ENCODE data around the gene DEF6. TPM values are rescaled to one million over a fixed set of nuclear protein-coding genes. Genes with fewer than 3 reads are reported as not detected.

DEF6 gene
- total RNA-seq, 1 experiment from 2014 or later = 11.3 TPM

GRCh38 chr6:35311390-35312075 lies 13.9 kb downstream of the DEF6 start:
- TF ChIP-seq MYBL2 (CRISPR knock-in tag; IDR thresholded peaks at IDR 0.05) (no peak), NR2C2 (CRISPR knock-in tag; IDR thresholded peaks at IDR 0.05) (no peak), ZNF138 (CRISPR knock-in tag; conservative IDR thresholded peaks at IDR 0.05) (no peak), PRDM15 (CRISPR knock-in tag; IDR thresholded peaks at IDR 0.05) (no peak)
- ATAC-seq (no peak), DNase-seq (ENCODE audit: low spot score) (no peak)
- no peak overlapping the region for H3K4me3 Mint-ChIP-seq
- ChIA-PET POLR2A (no interaction called here), CTCF (interaction anchor here (1.2 to 2.0 kb wide), 4 partner anchors 9 to 138 kb away, joined by 3 to 9 read pairs (median 6); partner anchors contain the start of genes DEF6 and PPARD)
- H3K27me3 Mint-ChIP-seq (ENCODE audit: low read depth) = peaks cover 8% of the 10 kb centered on the region
- no peak overlapping the region for H3K27ac Mint-ChIP-seq
- H3K4me1 Mint-ChIP-seq = no peaks in the 10 kb centered on the region
- no peaks in the 10 kb centered on the region for H3K36me3 Mint-ChIP-seq
- no peaks in the 10 kb centered on the region for H3K9me3 Mint-ChIP-seq

DNA sequence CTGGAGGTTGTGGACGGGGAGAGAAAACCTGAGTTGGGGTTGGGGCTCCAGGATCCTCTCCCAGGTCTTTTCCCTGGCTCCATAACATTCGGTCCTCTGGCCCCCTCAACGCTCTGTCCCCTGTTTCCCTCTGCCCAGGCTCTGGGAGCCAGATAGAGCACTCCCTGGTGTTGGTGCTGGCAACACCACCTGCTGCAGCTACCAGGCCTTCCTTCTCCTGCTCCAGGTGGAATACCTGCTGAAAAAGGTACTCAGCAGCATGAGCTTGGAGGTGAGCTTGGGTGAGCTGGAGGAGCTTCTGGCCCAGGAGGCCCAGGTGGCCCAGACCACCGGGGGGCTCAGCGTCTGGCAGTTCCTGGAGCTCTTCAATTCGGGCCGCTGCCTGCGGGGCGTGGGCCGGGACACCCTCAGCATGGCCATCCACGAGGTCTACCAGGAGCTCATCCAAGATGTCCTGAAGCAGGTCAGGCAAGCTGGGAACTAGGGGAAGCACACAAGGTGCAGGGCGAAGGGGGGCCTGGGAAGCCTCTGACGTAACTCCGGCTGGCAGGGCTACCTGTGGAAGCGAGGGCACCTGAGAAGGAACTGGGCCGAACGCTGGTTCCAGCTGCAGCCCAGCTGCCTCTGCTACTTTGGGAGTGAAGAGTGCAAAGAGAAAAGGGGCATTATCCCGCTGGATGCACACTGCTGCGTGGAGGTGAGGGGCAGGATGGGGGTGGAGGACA lies 14.6 kb downstream of the DEF6 start:
- Mint-ChIP-seq H3K27me3 (ENCODE audit: low read depth) (peaks cover 15% of the 10 kb centered on the region), H3K36me3 (no peaks in the 10 kb centered on the region), H3K9me3 (no peaks in the 10 kb centered on the region), H3K27ac (no peak overlapping the region), H3K4me1 (peaks cover 2% of the 10 kb centered on the region), H3K4me3 (no peak overlapping the region)
- ATAC-seq (no peak; the same call in 1 of the 2 replicates), DNase-seq (ENCODE audit: low spot score) (no peak)
- POLR2A ChIA-PET = no interaction called here
- CTCF ChIA-PET = interaction anchor here (0.6 to 2.0 kb wide), 5 partner anchors 10 to 138 kb away, joined by 3 to 9 read pairs (median 6); partner anchors contain the start of genes DEF6 and PPARD
- no peak for TF ChIP-seq ELF4 (CRISPR knock-in tag; IDR thresholded peaks at IDR 0.05; ENCODE audit: low read depth)
- TF ChIP-seq, protein P1, sequence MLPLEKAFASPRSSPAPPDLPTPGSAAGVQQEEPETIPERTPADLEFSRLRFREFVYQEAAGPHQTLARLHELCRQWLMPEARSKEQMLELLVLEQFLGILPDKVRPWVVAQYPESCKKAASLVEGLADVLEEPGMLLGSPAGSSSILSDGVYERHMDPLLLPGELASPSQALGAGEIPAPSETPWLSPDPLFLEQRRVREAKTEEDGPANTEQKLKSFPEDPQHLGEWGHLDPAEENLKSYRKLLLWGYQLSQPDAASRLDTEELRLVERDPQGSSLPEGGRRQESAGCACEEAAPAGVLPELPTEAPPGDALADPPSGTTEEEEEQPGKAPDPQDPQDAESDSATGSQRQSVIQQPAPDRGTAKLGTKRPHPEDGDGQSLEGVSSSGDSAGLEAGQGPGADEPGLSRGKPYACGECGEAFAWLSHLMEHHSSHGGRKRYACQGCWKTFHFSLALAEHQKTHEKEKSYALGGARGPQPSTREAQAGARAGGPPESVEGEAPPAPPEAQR (CRISPR knock-in tag; IDR thresholded peaks at IDR 0.05) = no peak
- no peak for TF ChIP-seq ZNF138 (CRISPR knock-in tag; conservative IDR thresholded peaks at IDR 0.05)
- TF ChIP-seq ZNF423 (CRISPR knock-in tag; IDR thresholded peaks at IDR 0.05) = no peak
- no peak for TF ChIP-seq CREM (CRISPR knock-in tag; IDR thresholded peaks at IDR 0.05)
- no peak for TF ChIP-seq OVOL2 (CRISPR knock-in tag; IDR thresholded peaks at IDR 0.05; ENCODE audit: borderline replicate concordance)
- TF ChIP-seq, protein P2, sequence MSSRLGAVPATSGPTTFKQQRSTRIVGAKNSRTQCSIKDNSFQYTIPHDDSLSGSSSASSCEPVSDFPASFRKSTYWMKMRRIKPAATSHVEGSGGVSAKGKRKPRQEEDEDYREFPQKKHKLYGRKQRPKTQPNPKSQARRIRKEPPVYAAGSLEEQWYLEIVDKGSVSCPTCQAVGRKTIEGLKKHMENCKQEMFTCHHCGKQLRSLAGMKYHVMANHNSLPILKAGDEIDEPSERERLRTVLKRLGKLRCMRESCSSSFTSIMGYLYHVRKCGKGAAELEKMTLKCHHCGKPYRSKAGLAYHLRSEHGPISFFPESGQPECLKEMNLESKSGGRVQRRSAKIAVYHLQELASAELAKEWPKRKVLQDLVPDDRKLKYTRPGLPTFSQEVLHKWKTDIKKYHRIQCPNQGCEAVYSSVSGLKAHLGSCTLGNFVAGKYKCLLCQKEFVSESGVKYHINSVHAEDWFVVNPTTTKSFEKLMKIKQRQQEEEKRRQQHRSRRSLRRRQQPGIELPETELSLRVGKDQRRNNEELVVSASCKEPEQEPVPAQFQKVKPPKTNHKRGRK (CRISPR knock-in tag; IDR thresholded peaks at IDR 0.05; ENCODE audit: borderline replicate concordance) = no peak
- no peak for TF ChIP-seq GABPB1 (CRISPR knock-in tag; IDR thresholded peaks at IDR 0.05)

DNA sequence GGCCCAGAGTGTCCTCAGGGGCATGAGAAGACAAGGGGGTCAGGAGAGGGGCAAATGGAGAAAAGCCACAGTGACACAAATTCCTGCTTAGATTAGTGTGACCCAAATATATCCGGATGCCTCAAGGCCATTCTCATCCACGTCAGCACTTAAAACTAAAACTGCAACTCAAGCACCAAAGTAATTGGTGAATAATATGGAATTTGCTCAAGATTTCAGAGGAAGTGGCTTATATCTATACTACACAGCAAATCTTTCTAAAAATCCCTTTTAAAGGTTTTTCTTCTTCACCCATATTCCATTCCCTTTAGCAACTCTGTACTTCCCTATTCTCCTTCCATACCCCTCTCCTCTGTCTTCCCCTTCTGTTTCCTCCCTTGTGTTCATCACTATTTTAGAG lies 15.2 kb downstream of the DEF6 start:
- no peak for ATAC-seq
- Mint-ChIP-seq H3K9me3 (no peaks in the 10 kb centered on the region), H3K36me3 (no peaks in the 10 kb centered on the region), H3K4me1 (peaks cover 8% of the 10 kb centered on the region), H3K4me3 (no peak overlapping the region), H3K27me3 (ENCODE audit: low read depth) (peaks cover 21% of the 10 kb centered on the region), H3K27ac (no peak overlapping the region)
- CTCF ChIA-PET = interaction anchor here (0.6 to 2.0 kb wide), 5 partner anchors 10 to 137 kb away, joined by 3 to 9 read pairs (median 6); partner anchors contain the start of genes DEF6 and PPARD
- no peak for DNase-seq (ENCODE audit: low spot score)
- POLR2A ChIA-PET = no interaction called here
- TF ChIP-seq GABPB1 (CRISPR knock-in tag; IDR thresholded peaks at IDR 0.05) (no peak), PRDM15 (CRISPR knock-in tag; IDR thresholded peaks at IDR 0.05) (no peak), EMX1 (CRISPR knock-in tag; IDR thresholded peaks at IDR 0.05) (no peak), ZNF263 (CRISPR knock-in tag; IDR thresholded peaks at IDR 0.05; ENCODE audit: low read depth) (no peak), SP1 (CRISPR knock-in tag; conservative IDR thresholded peaks at IDR 0.05) (no peak)
- TF ChIP-seq, protein P3, sequence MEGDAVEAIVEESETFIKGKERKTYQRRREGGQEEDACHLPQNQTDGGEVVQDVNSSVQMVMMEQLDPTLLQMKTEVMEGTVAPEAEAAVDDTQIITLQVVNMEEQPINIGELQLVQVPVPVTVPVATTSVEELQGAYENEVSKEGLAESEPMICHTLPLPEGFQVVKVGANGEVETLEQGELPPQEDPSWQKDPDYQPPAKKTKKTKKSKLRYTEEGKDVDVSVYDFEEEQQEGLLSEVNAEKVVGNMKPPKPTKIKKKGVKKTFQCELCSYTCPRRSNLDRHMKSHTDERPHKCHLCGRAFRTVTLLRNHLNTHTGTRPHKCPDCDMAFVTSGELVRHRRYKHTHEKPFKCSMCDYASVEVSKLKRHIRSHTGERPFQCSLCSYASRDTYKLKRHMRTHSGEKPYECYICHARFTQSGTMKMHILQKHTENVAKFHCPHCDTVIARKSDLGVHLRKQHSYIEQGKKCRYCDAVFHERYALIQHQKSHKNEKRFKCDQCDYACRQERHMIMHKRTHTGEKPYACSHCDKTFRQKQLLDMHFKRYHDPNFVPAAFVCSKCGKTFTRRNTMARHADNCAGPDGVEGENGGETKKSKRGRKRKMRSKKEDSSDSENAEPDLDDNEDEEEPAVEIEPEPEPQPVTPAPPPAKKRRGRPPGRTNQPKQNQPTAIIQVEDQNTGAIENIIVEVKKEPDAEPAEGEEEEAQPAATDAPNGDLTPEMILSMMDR (IDR thresholded peaks at IDR 0.05) = no peak
